COR-L47 (cell line): ENCODE data around the gene PPP1R14D.

Source experiments
- DNase-seq: peaks from one replicate; lab custom pipeline; 2025; lab: John Stamatoyannopoulos, UW

The PPP1R14D gene

GRCh38 chr15:40782609-40783227 lies 45.8 kb downstream of the PPP1R14D start:
- DNase-seq, result peak; percentile 88

- DNase-seq, result no peak
Measured at GRCh38 chr15:40776537-40777141, 51.9 kb downstream of the PPP1R14D start.

DNA sequence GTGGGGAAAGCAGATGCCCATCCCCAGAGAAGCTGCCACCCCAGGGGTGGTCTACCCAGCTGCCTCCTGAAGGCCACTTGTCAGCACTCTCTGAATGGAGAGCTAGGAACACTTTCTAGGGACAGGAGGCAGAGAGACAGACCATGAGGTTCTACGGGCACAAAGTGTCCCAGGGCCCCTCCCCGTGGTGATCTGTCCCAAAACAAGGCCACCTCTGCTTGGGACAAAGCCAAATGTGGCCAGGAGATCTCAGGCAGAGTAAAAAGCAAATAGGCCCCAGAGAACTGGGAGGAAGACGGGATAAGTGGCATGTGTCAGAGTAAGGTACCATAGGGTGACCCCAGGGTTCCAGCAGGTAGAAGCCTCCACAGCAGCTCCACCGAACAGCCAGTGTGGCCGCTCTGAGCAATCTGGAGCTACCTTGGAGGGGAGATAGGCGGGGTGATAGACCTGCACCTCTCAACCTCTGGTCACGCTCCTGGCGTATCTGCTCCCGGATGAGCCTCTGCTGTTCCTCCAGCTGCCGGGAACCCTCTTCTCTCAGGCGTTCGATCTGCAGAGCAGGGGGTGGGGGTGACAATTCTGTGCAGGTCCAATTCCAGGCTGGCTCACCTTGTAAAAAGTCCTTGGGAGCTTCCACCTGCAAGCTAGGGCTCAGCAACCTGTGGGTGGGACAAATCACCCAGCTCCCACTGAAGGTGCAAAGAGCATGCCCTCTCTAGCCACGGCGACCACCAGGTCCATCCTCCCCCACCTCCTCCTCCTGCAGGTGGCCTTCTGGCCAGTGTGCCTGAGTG lies 52.6 kb downstream of the PPP1R14D start:
- no peak for DNase-seq

DNA sequence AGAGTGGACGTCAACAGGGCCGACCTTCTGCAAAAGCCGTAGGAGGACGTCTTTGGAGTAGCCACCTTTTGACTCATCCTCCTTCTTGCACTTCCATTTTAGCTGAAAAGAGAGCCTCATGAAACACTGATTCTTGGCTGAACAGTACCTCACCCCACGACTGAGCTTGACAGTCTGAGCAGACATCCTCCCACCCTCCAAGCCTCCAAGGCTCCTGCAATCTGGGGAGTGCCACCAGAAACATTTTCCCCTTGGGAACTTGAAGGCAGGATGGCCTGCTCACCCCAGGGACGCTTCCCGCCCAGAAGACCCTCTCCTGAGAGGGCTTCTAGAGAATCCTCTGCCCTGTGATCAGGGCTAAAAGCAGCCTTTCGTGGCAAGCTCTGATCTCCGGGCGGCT lies 53.5 kb downstream of the PPP1R14D start:
- DNase-seq, result no peak

DNA sequence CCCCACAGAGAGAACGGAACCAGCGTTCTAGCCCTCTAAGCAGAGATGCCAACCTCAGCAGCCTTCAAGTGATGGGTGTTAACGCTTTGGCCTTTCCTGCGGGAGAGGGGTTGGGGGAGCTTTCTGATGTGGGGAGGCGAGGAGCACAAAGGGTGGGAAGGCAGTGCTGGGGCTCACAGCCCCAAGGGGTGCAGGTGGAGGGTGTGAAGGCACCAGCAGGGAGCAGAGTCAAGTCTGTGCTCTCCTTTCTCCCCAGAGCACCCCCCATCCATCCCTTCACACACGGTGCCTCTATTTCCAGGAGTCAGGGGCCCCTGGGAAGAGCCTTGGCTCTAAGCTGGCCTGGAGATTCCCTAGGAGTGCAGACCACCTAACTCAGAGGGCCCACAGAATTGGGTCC lies 54.6 kb downstream of the PPP1R14D start:
- DNase-seq, result no peak

DNA sequence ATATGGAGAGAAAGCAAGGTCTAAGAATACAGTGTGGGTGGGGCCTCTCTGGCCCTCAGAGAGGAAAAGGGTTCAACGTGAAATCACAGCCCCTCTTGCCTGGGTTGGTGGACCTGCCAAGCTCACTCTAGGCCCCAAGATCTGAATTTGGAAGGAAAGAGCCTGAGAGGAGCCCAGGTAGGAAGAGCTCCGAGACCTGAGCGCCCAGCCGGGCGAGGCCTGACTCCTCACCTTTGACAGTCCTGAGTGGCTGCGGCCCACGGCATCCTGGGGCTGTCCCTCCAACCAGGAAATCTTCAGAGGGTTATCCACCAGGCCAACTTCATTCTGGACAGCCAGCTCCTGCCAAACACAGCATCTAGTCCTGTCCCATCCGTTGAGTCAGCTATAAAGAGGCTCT lies 55.0 kb downstream of the PPP1R14D start:
- no peak for DNase-seq

GRCh38 chr15:40772014-40772413 lies 56.5 kb downstream of the PPP1R14D start:
- DNase-seq, result no peak

DNA sequence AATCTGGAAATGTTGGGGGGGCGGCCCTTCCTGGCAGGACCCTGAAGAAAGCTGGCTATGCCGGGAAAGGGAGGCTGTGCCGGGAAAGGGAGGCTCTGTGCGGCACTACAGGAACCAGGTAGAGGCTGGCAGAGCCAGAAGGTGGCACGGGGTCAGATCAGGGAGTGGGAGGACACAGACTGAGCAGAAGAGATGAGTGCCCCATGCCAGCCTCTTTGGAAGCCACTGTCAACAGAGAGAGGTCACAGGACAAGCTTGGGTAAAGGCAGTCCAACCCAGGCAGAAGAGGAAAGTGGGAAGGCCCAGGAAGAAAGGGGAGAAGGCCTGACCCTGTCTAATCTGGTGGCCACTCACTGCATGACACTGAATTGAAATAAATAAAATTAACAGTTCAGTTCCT lies 57.3 kb downstream of the PPP1R14D start:
- DNase-seq, result no peak

DNA sequence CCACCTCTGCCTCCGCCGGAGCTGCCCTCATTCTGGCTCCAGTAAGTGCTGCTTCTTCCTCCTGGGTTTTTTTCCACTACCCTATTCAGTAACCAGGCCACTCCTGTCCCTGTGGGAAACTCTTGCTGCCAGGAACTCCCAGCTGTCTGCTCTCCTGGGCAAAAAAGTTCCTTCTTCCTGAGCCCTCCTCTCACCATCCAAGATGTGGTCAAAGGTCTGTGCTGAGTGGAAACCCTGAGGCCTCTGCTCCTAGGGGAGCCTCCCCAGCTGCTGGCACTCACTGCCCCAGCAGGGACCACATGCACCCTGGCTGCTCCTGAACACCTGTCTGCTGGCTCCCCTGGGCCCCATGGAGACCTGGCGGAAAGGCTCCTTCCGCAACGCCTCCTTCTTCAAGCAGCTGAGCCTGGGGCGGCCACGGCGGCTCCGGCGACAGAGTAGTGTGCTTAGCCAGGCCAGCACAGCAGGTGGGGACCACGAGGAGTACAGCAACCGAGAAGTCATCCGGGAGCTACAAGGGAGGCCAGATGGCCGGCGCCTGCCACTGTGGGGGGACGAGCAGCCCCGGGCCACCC lies 58.3 kb downstream of the PPP1R14D start:
- peak; percentile 50 for DNase-seq

DNA sequence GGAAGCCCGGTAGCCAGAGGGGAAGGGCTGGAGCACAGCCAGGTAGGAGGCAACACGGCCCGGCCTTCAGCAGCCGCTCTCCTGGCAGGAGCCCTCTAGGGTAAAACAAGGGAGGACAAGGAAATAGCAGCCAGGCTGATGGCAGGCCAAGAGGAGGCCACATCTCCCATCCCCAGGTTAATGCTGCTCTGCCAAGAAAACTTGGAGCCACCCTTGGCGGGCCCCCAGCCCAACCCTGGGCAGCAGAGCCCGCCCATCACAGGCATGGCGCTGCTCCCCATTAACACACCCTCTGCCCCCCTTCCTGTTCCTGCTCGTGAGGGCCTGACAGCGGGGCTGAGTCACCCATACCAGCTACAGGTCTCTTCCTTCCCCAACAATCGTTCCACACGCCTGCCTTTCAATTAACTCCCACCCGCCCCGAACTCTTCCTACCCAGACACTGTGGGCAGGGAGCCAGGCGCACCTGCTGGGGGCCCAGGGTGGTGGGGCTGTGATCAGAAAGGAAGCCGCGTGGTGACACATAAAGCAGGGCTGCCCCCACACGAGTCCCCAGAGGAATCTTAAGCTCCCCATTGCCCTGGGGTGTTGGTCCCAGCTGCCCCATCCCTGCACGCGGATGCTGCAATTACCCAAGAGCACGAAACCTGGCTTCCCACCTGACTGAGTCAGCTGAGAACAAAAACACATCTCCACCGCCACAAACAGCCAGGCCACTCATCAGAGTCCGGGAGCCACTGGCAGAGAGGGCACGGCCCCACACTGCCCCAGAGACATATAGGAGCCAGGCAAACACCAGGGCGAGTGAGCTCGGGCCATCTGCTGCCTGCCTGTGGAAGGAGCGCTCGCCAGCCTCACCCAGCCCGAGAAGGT lies 59.0 kb downstream of the PPP1R14D start, which contains the start of gene C15orf62:
Gene C15orf62 (plus strand): TSS at position 707 of the 873 bp plus-strand sequence. CDS start 516 bp downstream, outside the sequence.
- peak; percentile 88 for DNase-seq

- no peak for DNase-seq
Measured at GRCh38 chr15:40768521-40769273, 59.8 kb downstream of the PPP1R14D start.

DNA sequence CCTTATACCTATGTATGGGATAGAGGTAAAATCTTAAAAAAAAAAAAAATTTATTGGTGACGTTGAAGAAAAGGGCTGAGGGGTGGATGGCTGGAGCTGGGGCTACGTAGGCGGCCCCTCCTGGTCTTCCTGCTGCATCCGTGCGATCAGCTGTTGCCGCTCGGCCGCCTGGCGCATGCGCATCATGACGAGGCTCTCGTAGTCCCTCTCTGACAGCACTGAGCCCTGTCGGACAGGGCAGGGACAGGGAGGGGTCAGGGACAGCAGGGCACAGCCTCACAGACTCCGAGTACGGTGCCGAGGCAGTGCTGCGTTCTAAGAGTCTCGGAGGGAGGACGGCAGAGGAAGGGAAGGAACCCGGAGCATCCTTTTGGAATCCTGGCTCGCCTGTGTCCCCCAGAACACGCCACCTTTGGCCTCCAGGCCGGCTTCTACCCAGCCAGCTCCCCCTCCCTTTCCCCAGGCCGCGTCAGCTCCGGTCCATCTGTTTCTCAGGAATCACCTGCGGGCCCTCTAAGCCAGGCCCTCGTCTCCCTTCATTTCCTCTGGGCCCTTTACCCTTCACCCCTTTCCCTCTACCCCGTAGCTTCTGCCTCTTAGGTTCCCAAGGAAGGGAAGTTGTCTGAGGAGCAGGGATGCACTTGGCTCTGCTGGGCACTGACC lies 60.5 kb downstream of the PPP1R14D start:
- no peak for DNase-seq

DNA sequence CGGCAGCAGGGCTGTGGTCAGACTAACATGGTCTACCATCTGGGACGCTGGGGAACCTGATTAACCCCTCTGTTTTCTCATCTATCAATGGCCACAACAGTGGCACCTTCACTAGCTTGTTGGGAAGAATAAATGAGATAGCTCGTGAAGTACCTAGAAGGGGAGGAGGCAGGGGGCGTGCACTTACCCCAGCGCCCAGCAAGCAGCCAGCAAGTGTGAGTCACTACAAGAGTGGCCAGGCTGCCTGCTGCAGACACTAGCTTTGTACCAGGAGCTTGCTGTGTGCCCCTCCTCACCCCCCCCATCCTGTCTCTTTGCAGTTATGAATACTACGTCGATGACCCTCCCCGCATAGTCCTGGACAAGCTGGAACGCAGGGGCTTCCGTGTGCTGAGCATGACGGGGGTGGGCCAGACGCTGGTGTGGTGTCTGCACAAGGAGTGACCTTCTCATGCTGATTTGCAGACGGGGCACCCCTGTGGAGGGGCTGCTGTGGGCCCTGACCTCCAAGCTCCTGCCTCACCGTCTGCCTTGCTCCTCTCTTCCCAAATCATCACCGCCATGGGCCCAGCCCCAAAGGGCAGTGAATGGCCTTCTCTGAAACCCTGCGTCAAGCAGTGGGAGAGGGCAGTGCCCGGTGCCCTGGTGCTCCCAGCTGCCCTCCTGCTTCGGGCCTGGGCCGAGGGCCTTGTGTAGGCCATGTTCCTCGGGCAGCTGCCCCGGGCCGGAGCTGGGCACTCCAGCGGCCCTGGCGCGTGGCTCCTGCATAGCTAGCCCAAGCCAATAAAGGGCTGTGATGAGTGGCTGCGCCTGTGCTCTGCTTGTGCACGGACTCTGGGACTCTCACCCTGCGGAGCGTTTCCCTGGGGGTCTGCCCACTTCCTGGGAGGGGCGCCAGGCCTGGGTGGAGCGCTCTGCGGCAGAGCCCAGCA lies 61.3 kb downstream of the PPP1R14D start:
- DNase-seq, result no peak

DNA sequence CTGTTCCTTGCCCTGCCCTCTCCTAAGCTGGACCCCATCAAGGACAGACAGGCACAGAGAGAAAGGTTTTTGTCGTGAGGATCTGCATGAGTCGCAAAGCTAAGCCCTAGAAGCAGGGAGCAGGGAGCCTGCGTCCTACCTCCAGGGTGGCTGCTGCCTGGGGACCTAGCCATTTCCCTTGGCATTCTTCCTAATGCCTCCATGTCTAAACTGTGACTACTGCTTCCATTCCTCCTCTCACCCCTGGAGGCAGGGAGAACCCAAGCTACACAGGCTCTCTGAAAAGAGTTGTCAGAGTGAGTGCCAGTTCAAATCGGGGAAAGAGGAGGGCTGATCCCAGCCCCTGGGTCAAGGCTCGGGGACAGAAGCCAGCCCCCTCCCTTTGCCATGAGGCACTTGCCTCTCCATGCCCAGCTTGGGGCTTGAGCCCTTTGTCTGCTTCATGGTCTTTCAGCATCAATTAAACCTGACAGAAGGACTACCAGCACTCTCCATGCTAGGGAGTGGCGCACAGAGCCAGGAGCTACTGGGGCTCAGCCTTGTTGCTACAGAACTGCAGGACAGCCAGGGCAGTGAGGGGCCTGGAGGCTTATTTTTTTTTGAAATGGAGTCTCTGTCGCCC lies 62.2 kb downstream of the PPP1R14D start:
- DNase-seq, result no peak
